NCI-H1417 (cell line): ENCODE measurements around the gene GLT6D1.

Experiments
- DNase-seq, 3 experiments: peaks; one replicate each; lab custom pipeline; 2025; lab: John Stamatoyannopoulos, UW

GLT6D1 gene

DNA sequence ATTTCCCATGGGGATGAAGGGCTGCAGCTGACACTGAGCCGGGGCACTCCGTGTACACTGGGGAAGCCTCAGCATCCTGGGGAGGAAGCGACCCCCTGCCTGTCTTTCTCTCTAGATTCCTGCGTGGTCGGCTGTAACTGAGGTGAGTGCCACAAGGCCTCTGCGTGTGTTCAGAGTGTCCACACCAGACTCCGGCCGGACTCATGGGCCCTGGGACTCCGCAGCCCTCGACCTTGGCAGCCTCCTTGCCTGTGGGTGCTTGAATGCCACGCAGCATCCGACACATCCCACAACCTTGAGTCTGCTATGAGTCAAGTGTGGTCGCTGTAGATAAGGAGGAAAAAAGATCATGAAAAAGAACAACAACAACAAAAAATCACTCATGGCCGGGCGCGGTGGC is 54.4 kb downstream of the GLT6D1 start:
- no peak for DNase-seq

DNA sequence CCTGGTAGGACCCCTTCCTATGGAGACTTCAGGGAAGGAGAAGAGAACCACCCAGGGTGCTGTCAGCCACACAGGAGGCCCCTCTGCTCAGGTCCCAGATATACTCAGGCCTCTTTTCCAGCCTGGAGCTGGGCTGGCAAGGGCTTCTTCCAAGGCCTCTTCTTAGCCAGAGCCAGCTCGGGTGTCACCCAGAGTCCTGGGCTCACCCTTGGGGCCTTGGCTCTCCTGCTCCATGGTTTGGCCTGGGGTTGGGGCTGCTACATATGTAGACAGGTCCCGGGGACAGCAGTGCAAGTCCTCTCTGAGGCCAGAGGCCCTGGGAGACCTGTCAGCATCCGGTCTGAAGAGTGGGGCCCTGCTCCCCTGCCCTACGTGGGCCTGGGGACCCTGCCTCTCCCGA is 55.0 kb downstream of the GLT6D1 start:
- DNase-seq = no peak

DNA sequence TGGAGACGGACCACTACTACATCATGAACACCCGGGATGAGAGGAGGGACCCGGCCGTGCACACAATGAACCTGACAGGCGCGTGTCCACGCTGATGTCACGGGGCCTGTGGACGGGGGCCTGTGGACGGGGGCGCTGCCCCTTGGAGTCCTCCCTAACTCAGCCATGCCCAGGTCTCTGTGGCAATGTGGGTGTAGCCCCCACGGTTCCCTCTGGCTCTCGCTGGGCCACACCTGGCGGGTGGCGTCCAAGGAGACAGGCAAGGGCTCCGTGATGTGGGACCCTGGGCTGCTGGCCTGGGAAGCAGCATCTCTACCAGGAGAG is 55.7 kb downstream of the GLT6D1 start:
- no peak for DNase-seq

DNA sequence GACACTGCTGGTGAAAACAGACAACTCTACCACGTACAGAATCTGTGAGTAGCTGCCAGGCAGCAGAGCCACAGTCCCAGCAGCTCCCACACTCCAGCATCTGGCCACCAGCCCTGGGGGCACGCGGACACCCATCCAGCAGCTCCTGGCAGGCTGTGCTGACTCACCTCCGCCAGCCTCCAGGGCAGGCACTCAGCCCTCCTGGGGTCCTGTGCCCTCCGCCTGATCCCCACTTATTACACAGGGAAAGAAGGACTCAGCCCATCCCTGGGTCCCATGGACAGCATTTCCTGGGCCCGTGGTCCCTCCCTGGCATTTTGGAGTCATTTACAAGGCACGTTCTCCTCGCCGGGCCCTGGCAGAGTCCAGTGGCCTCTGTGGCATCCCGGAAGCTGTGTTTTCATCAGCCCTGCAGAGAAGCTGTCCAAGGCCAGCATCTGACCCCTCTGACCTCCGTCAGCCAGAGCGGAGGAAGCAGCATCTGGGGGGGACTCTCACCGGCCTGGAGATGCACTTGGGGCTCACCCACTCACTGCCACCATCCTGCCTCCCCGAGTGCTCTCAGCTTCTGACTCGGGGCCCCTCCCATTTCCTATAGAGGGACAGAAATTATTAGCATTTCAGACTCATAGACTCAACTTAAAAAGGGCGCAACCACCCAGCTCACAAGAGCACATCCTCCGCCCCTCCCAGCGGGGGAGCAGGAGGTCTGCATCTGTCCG is 56.2 kb downstream of the GLT6D1 start:
- peak in 1 of 3 experiments; percentile 5 for DNase-seq

DNA sequence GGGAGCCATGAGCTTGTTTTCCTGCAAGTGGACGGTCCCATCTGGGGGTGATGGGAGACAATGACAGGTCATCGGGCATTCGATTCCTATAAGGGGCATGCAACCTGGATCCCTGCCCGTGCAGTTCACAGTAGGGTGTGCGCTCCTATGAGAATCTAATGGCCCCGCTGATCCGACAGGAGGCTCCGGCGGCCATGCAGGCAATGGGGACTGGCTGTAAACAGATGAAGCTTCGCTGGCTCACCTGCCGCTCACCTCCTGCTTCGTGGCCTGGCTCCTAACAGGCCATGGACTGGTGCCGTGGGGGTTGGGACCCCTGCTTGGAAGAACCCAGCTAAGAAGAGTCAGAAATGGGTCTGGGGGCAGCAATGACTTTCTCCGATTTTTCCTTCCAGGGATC is 56.8 kb downstream of the GLT6D1 start:
- no peak for DNase-seq

DNA sequence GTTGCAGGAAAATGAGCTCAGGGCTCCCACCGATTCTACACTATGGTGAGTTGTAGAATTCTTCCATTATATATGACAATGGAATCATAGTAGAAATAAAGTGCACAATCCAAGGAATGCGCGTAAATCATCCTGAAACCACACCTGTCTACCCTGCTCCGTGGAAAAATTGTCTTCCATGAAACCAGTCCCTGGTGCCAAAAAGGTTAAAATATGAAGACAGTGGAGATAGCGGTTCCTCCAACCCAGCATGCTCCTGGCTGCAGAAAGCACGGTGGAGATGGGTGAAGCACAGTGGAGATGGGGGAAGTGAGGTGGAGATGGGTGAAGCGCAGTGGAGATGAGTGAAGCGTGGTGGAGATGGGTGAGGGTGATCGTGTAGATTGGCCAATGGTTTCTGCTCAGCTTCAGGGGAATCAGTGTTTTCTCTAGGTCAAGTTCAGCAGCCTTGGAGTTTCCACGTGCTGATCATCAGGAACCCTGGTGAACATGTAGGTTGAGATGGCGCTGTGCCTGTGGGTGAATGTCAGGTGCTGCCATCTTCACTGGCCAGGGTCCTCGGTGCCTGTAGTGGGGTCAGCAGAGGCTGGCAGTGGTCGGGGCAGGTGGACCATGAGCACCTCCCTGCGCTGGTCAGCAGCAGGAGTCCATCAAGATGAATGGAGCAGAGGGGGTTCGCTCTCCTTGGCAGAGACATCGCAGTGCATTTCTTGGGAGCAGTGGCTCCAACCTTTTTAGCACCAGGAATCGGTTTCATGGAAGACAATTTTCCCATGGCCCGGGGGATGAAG is 57.5 kb downstream of the GLT6D1 start:
- no peak for DNase-seq

DNA sequence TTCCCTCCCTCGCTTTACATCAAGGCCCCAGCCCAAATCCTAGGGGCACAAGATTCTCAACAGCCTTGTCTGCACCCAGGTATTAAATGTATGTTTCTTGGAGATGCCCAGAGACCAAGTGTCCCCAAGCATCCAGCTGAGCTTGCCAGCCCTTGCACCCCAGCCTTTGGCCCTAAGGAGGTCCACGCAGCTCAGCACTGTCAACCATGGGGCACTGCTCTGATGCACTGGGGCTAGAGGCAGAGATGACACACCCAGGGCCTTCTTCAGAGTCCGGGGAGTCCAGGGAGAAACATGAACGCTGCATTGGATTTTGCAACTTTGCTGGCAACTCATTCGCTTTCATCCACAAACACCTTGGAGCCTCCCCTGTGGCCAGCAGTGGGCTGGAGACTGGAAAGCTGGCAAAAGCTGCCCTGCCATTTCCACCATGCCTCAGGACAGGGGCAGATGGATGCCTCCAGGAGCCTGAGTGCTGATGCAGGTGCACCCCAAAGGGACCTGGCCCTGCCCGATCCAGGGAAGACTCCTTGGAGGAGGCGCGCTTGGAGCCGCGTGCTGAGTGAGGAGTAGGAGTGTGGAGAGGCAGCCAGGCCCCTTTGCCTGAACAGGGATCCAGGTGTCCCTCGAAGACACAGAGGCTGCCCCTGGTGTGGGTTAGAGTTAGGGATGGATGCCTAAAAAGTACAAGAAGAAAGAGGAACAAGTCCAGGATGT is 58.5 kb downstream of the GLT6D1 start:
- no peak for DNase-seq

DNA sequence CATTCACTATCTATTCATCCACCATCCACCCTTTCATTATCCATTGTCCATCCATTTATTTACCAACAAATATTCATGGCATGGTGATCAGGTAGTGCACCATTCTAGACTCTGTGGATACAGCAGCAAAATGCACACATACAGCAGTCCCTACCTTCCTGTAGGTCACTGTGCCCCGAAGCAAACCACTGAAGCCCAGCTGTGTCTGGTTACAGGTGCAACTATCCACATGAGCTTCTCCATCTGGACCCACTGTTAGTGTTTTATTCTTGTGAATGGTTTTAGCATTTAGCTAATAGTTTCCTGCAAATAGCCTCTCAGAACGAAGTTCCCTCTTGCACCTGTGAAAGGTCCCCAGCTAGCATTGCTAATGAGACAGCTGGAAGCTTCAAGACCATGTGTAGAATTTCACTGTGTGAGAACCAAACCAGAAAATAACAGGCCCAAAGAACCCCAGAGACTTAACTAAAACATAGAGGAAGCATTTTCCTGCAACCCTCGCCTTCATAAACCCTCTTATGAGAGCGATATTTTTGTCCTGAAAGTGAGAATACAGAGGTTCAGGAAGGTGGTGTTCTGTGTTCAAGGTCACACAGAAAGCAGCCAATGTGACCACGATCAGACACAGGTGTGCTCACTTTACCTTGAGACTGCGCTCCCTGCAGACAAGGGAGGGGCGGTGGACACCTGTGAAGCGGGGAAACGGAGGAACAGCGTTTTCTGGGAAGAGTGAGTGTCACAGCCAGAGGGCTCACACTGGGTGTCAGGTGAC is 59.3 kb downstream of the GLT6D1 start:
- DNase-seq = no peak

DNA sequence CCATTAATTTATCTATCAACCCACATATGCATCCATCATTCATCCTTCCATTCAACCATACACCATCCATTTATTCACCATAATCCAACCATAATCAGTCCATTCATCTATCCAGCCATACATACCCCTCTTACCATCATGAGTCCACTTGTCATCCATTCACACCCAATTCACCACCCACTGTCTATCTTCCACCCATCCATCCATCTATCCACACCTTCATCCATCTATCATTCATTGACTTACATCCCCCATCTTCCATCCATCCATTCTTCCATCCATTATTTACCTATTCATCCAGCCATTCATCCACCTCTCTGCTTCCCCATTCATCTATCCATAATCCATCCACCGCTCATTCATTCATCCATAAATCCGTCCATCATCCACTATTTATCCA is 60.0 kb downstream of the GLT6D1 start:
- no peak for DNase-seq

DNA sequence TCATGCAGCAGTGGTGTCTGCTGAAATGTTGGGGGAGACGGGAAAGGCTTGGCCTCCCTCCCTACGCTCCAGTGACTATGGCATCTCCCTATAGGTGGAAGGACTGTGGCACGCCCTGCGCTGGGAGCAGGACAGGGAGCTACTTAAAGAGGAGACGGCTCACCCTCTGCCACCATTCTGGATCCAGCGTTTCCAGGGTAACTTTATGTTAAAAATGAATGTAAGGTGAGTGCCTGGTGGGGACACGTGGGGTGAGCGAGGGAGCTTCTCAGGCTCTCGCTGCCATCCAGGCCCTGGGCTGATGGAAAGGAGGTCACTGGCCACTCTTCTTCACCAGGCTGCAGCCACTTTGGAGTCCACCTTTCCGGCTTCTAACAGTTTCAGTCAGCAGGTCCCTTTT is 62.1 kb downstream of the GLT6D1 start:
- no peak for DNase-seq

DNA sequence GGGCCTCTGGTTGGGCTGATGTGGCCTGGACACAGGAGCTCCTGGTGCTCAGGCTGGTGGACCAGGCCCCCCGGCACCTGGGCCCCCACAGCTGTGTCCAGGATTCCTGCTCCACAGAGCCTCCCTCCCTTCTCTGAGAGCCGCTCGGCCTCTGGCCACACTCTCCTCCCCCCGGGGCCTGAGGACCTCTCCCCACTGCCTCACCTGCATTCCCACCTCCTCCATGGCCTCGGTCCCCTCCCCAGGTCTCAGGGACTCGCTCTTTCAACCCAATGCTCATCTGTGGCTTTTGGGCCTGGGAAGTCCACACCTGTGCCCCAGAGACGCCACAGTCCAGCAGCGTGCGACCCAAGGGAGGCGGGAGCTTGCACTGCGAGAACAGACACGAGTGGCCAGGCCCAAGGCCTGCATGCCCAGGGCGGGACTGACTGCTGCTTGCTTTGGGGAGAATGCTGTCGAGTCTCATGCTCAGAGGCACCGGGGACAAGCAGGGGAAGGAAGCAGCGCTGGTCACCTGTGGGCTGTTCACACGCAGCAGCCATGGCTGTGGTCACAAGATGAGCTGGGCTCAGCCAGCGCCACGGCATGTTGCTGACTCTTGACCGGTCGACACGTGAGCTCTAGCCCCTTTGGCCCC is 63.2 kb downstream of the GLT6D1 start:
- no peak for DNase-seq

DNA sequence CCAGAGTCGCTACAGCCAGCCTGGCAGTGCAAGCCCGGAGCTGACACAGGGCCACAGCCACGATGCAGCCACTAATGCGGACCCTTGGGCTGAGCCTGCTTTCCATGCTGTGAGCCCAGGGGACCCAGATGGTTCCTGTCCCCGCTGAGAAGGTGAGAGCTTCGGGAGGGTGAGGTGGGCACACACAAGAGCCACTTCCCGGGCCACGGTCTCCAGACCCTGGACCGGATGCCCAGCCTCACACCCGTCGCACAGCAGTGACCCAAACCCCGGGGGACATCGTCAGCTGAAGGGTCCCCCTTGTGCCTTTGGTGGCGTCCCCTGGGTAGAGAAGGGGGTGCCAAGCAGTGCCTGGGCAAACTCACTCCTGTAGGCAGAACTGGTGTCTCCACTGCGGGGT is 64.4 kb downstream of the GLT6D1 start:
- no peak for DNase-seq

DNA sequence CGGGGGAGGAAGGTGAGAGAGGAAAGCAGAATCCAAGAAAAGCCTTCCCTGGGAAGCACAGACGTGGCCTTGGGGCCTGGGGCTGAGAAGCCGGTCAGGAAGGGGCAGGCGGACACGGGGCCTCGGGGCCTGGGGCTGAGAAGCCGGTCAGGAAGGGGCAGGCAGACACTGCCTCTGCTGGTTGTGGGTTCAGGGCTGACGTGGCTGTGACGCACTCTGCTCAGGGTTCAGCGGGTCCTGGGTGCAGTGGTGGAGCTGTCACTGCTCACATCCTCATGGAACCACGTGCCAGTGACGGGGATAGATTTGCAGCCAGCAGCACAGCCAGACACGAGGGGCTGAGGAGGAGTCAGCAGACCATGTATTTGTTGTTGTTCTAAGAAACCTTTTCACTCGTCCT is 65.0 kb downstream of the GLT6D1 start:
- no peak for DNase-seq
